Breast epithelium (tissue), 3 donors: ENCODE measurements around the gene B4GALNT4.

ENCODE experiments used
- CTCF ChIP-seq, 3 donors: fragments of 450-650 bp; IDR thresholded peaks; one replicate each; pipeline ENCODE4 v1.5.1; 2016 to 2017; ENCODE audit warnings: antibody characterized with exemption in 3 of 3, mild to moderate bottlenecking in 3 of 3, moderate library complexity in 3 of 3
- POLR2A ChIP-seq: fragments of 450-650 bp; IDR thresholded peaks from one replicate; pipeline ENCODE4 v1.6.1; 2016; ENCODE audit warnings: antibody characterized with exemption, mild to moderate bottlenecking, moderate library complexity

GRCh38 chr11:371716-372590, 2.7 kb downstream of the B4GALNT4 start:
- TF ChIP-seq CTCF (IDR thresholded peaks at IDR 0.05) (no peak), POLR2A (no peak)
